Right lobe of liver (tissue), 6 donors: ENCODE results near the gene STPG2. TPM values are rescaled to one million over a fixed set of nuclear protein-coding genes. Genes with fewer than 3 reads are reported as not detected.
A peak's percentile ranks its signal among the peaks of the same experiment; 100 is the strongest.

Experiments
- ATAC-seq, 4 donors: fragments of 200-7000 bp; cut with Tn5 transposase; one replicate each; pipeline ENCODE4 v1.9.1; 2020; ENCODE audit warnings: mild to moderate bottlenecking in 4 of 4, moderate library complexity in 4 of 4
- DNase-seq, 3 donors: peaks; one replicate each; pipeline ENCODE4 v3.0.0-alpha.2; 2020
- H3K27ac ChIP-seq, 3 donors: fragments of 200-600 bp; one replicate each; pipeline ENCODE4 v1.8.0; 2022
- H3K27me3 ChIP-seq, 2 donors: fragments of 200-600 bp; one replicate each; pipeline ENCODE4 v1.8.0; 2022
- H3K36me3 ChIP-seq, 4 donors: fragments of 200-600 bp; sonication (generic) in 1 of 4; one replicate each; pipeline versions ENCODE4 v1.5.1 to v1.8.0; 2017 to 2022; ENCODE audit warnings: control low read depth in 1 of 4
- H3K4me1 ChIP-seq, 4 donors: fragments of 200-600 bp; sonication (generic) in 1 of 4; one replicate each; pipeline versions ENCODE4 v1.5.1 to v1.8.0; 2017 to 2022; ENCODE audit warnings: control low read depth in 1 of 4
- H3K4me3 ChIP-seq, 3 donors: fragments of 200-600 bp; one replicate each; pipeline ENCODE4 v1.8.0; 2022
- H3K9me3 ChIP-seq, 4 donors: fragments of 200-600 bp; sonication (generic) in 1 of 4; one replicate each; pipeline versions ENCODE4 v1.5.1 to v1.8.0; 2017 to 2022; ENCODE audit warnings: control low read depth in 1 of 4
- CTCF ChIP-seq, 4 donors: fragments of 200-600 bp in 3 of 4; fragments of 450-650 bp in 1 of 4; IDR thresholded peaks; one replicate each; pipeline versions ENCODE4 v1.5.1 to v1.8.0; 2016 to 2022; ENCODE audit warnings: antibody characterized with exemption in 4 of 4, mild to moderate bottlenecking in 2 of 4
- POLR2A ChIP-seq: fragments of 450-650 bp; IDR thresholded peaks from one replicate; pipeline ENCODE4 v1.6.1; 2017; ENCODE audit warnings: antibody characterized with exemption, mild to moderate bottlenecking
- WGBS: methylation state at CpG from one replicate; pipeline ENCODE4 v1.1.6; 2018; ENCODE audit warnings: low coverage, low lambda C conversion rate; ENCODE audit not compliant: insufficient coverage; ENCODE audit errors: missing lambda C conversion rate; 5-methylcytosine and 5-hydroxymethylcytosine counted together
- intact Hi-C, 2 donors: fragments of 100-400 bp; cut with DNase I; formaldehyde crosslinking; loops; one replicate each; pipeline versions ENCODE4 v1.11.2 to v1.14.1; 2022
- total RNA-seq, 6 experiments: library from RNA; depleted of rRNA in 2 of 6; stranded (reverse); fragments of >200 nt in 2 of 6; fragmentation: NEBNext Ultra II Directional in 3 of 6; extraction: Animal tissue kit (Norgen Biotek cat#: 25700) in 3 of 6; gene quantifications; one replicate each; pipeline versions ENCODE4 v1.1.0 to v1.2.4, GENCODE V29; 2016 to 2023
- donor health status: DM: no; HTN: yes; CAD: no.
- donor health status: DM: no; HTN: no; CAD: no.
- donor health status: DM: no; HTN: no; CAD: no.
- donor health status: DM: no; HTN: yes; CAD: no.
- donor health status: DM: no; HTN: yes; CAD: no.

STPG2 gene
- total RNA-seq, 6 experiments from 2014 or later, result 0.25 to 0.46 (median 0.40) TPM; not detected in 2

GRCh38 chr4:97530676-97531075 lies 612.6 kb downstream of the STPG2 start:
- Histone ChIP-seq H3K4me3 (no peak overlapping the region), H3K36me3 (no peaks in the 10 kb centered on the region), H3K4me1 (no peaks in the 10 kb centered on the region), H3K9me3 (no peaks in the 10 kb centered on the region), H3K27me3 (no peaks in the 10 kb centered on the region), H3K27ac (no peak overlapping the region)
- no CpG with 5 or more reads among the region's 1 CpG for WGBS
- intact Hi-C loops, result no loop called here
- no peak for ATAC-seq
- TF ChIP-seq CTCF (IDR thresholded peaks at IDR 0.05) (no peak), POLR2A (no peak)
- no peak for DNase-seq

GRCh38 chr4:97525236-97525635 lies 618.0 kb downstream of the STPG2 start:
- Histone ChIP-seq H3K4me1 (no peaks in the 10 kb centered on the region), H3K27me3 (no peaks in the 10 kb centered on the region), H3K4me3 (no peak overlapping the region), H3K27ac (no peak overlapping the region), H3K36me3 (no peaks in the 10 kb centered on the region), H3K9me3 (no peaks in the 10 kb centered on the region)
- TF ChIP-seq POLR2A (no peak), CTCF (IDR thresholded peaks at IDR 0.05) (no peak)
- WGBS, result 69% methylated on average over 3 of the region's 3 CpGs
- intact Hi-C loops, result no loop called here
- ATAC-seq, result no peak
- DNase-seq, result no peak

- ATAC-seq, result no peak
- 78% methylated on average over 1 of the region's 1 CpG for WGBS
- intact Hi-C loops, result no loop called here
These were observed 625.3 kb downstream of the STPG2 start for GRCh38 chr4:97517939-97518338.

GRCh38 chr4:97513917-97514316 lies 629.4 kb downstream of the STPG2 start:
- no peak overlapping the region for H3K27ac ChIP-seq
- no peak overlapping the region for H3K4me3 ChIP-seq
- intact Hi-C loops, result no loop called here
- peak; percentile 81 to 87 (median 86) for ATAC-seq
- 25% methylated on average over 3 of the region's 3 CpGs for WGBS
- H3K36me3 ChIP-seq, result no peaks in the 10 kb centered on the region
- H3K9me3 ChIP-seq, result no peaks in the 10 kb centered on the region
- no peak for DNase-seq
- no peaks in the 10 kb centered on the region for H3K4me1 ChIP-seq
- TF ChIP-seq CTCF (IDR thresholded peaks at IDR 0.05) (no peak), POLR2A (no peak)
- H3K27me3 ChIP-seq, result no peaks in the 10 kb centered on the region

More at GRCh38 chr4:97517939-97518338, 625.3 kb downstream of the STPG2 start:
- TF ChIP-seq POLR2A (no peak), CTCF (IDR thresholded peaks at IDR 0.05) (no peak)
- no peak for DNase-seq
- H3K9me3 ChIP-seq, result no peaks in the 10 kb centered on the region
- no peaks in the 10 kb centered on the region for H3K4me1 ChIP-seq
- no peak overlapping the region for H3K27ac ChIP-seq
- no peaks in the 10 kb centered on the region for H3K36me3 ChIP-seq
- H3K4me3 ChIP-seq, result no peak overlapping the region
- H3K27me3 ChIP-seq, result no peaks in the 10 kb centered on the region

Other genes with a start within 250 kb of the STPG2 start
- 10 to 100 TPM; 17.4 to 29.8 (median 20.9) TPM for gene RAP1GDS1, start 117.9 kb upstream of the STPG2 start, total RNA-seq